NCI-H187 treated with DMSO at 0.1 percent for 48 hours (cell line): ENCODE data around the gene SHFL.

ENCODE experiments used
- DNase-seq: peaks from one replicate; lab custom pipeline; 2025; lab: John Stamatoyannopoulos, UW

The SHFL gene

GRCh38 chr19:10087296-10088061 is 1.4 kb downstream of the SHFL start:
- no peak for DNase-seq

DNA sequence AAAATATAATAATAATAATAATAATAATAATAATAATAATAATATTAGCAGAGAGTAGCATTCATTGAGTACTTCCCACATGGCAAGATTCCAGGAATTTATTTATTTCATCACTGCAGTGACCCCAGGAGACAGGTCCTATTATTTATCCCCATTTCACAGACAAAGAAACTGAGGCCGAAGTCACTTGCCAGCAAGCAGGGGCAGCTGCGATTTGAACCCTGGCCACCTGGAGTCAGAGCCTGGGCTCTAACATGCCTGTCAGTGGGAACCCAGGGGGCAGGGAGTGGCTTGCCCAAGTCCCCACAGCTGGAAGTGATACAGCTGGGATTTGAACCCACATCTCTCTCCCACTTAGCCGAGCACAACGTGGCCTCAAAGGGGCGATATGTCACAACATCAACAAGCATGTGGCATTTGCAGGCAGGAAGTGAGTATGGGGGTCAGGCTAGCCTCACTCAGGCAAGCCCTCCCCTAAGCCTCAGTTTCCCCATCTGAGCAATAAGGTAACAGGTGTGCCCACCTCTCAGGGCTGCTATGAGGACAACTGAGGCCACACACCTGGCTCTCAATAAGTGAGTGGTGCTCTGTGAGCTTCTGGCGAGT is 2.9 kb downstream of the SHFL start:
- DNase-seq = no peak

- no peak for DNase-seq
Measured at GRCh38 chr19:10089801-10090375, 3.8 kb downstream of the SHFL start.

- DNase-seq = no peak
Measured at GRCh38 chr19:10091370-10091687, 5.2 kb downstream of the SHFL start.

GRCh38 chr19:10091895-10092641 is 6.0 kb downstream of the SHFL start:
- DNase-seq = no peak

- DNase-seq = no peak
Measured at GRCh38 chr19:10092648-10093294, 6.7 kb downstream of the SHFL start.

DNA sequence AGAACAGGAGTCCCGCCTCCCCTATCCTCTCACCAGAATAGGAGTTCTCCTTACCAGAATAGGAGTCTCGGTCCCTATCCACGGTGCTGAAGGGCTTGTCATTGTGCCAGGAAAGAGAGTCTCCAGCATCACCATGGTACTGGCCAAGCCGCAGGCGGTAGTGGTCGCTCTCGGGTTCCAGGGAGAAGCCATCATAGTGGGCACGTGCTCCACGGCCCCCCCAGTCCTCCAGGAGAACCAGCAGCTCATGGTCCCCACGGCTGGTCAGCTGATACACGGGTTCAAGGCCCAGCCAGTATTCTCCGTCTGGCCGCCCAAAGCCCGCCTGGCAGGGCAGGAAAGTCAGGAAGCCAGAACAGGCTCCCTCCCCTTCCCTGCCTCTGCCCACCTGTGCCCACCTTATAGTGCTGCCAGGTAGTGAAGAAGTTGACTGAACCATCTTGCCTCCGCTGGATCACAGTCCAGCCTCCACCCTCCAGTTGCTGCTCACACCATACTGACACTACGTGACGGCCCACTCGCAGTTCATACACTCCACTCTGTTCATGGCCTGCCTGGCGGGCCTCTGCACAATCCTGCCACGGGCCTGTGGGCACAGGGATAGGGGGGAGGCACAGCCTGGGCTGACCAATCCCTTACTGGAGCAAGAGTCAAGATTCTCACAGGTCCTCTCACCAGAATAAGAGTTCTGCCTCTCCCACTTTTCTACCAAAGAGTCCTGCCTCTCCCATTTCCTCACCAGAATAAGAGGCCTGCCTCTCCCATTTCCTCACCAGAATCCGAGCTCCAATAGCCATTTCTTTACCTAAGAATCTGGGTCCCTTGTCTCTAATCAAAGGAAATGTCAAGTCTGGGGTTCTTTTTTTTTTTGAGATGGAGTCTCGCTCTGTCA is 7.4 kb downstream of the SHFL start:
- no peak for DNase-seq

- no peak for DNase-seq
Measured at GRCh38 chr19:10095622-10095947, 9.5 kb downstream of the SHFL start.

DNA sequence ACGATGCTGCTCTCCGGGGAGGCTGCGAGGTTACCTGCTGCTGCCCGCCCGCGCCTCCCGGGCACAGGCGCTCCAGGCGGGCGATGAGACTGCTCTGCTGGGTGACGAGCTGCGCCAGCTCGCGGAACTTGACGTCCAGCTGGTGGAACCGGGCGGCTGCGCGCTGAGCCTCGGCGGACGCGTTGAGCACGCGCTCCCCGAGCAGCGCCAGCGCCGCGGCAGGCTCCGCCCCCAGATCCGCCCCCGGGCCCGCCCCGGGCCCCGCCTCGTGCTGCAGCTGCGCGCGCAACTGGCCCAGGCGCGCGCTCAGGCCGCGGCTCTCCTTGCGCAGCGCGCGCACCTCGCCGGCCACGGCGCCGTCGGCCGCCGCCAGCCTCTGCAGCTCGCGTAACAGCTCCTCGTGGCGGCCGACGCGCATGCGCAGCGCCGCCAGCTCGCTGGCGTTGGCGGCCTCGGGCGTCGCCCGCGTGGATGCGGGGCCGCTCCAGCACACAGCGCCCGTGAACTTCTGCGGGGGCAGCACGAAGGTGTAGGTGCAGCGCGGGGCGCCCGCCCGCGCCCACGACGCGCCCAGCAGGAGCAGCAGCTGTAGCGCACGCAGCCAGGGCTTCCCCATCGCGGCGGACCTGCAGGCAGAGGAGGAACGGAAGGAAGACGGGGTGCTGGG is 10.0 kb downstream of the SHFL start:
- DNase-seq = no peak

DNA sequence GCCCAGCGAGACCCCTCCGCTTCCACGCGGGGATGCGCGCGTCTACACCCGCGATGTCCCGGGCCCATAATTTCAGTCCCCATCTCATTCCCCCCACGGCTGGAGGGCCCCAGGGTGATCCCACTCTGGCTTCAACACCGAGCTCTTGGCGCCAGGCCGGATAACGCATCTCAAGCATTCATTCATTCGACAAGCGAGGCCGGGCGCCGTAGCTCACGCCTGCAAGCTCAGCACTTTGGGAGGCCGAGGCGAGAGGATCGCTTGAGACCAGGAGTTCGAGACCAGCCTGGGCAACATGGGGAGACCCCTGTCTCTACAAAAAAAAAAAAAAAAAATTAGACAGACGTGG is 10.5 kb downstream of the SHFL start:
- DNase-seq = no peak

GRCh38 chr19:10100163-10100785 is 14.2 kb downstream of the SHFL start:
- no peak for DNase-seq

- no peak for DNase-seq
Measured at GRCh38 chr19:10102787-10103236, 16.7 kb downstream of the SHFL start.

DNA sequence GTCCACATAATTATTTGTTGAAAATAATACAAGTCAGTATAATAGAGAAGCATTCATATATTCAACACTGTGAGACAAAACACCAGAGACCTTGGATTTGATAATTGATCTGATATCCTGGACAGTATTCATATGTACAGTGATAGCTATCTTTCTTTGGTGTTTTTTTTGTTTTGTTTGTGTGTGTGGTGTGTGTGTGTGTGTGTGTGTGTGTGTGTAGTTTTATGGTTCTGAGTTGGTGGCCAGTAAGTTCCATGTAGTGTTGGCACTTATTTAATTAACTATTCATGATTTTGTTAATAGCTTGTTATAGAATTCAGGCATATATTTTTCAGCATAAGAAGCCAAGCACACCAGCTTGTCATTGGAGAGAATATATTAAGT is 18.0 kb downstream of the SHFL start:
- no peak for DNase-seq

GRCh38 chr19:10104665-10105508 is 18.8 kb downstream of the SHFL start:
- DNase-seq = no peak

DNA sequence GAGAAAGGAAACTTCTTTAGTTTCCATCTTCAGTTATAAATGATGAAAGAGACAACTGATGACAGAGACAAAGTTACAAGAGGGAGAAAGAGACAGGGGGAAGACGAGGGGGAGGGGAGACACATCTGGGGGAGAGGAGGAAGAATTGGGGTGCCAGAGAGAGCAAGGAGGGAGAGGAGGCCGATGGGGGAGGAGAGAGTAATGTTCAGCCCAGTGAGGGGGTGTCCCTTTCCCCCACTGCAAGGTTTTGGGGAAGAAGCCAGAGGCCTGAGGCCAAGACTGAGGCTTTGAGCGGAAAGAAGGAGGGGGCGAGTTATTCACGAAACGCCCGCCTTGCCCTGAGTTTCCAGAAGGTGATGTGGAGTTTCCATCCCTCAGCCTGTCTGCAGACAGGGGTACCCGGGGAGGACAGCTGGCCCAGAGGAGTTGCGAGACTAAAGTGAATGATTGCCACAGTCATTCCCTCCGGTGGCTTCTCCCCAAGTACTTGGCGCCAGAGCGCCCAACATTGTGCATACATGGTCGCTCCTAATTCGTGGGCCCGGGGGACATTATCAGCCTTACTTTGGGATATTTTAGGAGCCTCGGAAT is 19.5 kb downstream of the SHFL start:
- DNase-seq = no peak

- peak; percentile 78 for DNase-seq
Measured at GRCh38 chr19:10106100-10106936, 20.2 kb downstream of the SHFL start, which contains the start of gene PPAN. TSS of gene PPAN (plus strand) at chr19:10106362. CDS start at chr19:10106395, 33 bp downstream.

GRCh38 chr19:10107254-10107653 is 21.1 kb downstream of the SHFL start:
- DNase-seq = no peak

DNA sequence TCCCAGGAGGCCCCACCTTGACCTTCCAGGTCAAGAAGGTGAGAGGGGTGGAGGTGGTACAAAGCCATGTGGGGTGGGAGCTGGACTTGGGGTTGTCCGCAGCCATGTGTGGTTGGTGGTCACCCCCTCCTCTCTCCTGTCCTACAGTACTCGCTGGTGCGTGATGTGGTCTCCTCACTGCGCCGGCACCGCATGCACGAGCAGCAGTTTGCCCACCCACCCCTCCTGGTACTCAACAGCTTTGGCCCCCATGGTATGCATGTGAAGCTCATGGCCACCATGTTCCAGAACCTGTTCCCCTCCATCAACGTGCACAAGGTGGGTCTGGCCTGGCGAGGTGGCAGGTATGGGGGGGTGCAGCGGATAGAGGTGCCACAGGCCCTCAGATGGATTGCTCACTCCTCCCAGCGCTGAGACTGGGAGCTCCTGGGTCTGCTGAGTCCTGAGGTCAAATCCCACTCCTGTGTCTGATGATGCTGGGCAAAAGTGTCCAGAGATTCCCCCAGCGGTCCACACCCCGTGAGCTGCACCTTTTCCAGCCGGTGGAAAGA is 21.8 kb downstream of the SHFL start:
- no peak for DNase-seq
